HepG2 (cell line): ENCODE measurements around the gene PBX4. TPM values are rescaled to one million over a fixed set of nuclear protein-coding genes. Genes with fewer than 3 reads are reported as not detected.
A peak's percentile ranks its signal among the peaks of the same experiment; 100 is the strongest.

Source experiments
- AKNA ChIP-seq: sonication (generic); formaldehyde crosslinking; IDR thresholded peaks from 2 replicates; pipeline ENCODE4 v1.4.0; 2020; ENCODE audit warnings: missing genetic modification reagents, borderline replicate concordance
- GABPA ChIP-seq, 2 experiments: IDR thresholded peaks; 2 replicates each; pipeline ENCODE4 v1.6.1; 2011 to 2016; ENCODE audit warnings: low read depth in 2 of 2, low read length in 1 of 2, missing biosample characterization in 1 of 2, missing genetic modification characterization in 1 of 2
- KLF16 ChIP-seq, 2 experiments: sonication (generic) in 1 of 2; formaldehyde crosslinking in 1 of 2; IDR thresholded peaks; 2 replicates each; pipeline versions ENCODE4 v1.6.1 to v1.8.0; 2016 to 2023; ENCODE audit warnings: missing genetic modification reagents in 2 of 2, missing compliant biosample characterization in 1 of 2
- MNT ChIP-seq: fragments of 450-650 bp; IDR thresholded peaks from 2 replicates; pipeline ENCODE4 v1.6.1; 2016
- PCBP2 ChIP-seq: fragments of 200-400 bp; formaldehyde crosslinking; optimal IDR thresholded peaks from 2 replicates; pipeline ENCODE3; 2018; ENCODE audit warnings: low read length, low read depth; ENCODE audit not compliant: poor library complexity, severe bottlenecking
- PREB ChIP-seq: sonication (generic); formaldehyde crosslinking; IDR thresholded peaks from 2 replicates; pipeline ENCODE4 v1.4.0; 2020; ENCODE audit warnings: missing genetic modification reagents
- SRSF9 ChIP-seq: fragments of 200-400 bp; formaldehyde crosslinking; IDR thresholded peaks from 2 replicates; pipeline ENCODE4 v1.6.1; 2018; ENCODE audit warnings: borderline replicate concordance, mild to moderate bottlenecking, low read depth, low read length; ENCODE audit not compliant: insufficient read depth, poor library complexity, severe bottlenecking
- ZNF205 ChIP-seq: IDR thresholded peaks from 2 replicates; pipeline ENCODE4 v1.6.1; 2018; ENCODE audit warnings: missing biosample characterization, missing genetic modification reagents
- ZNF30 ChIP-seq: sonication (generic); formaldehyde crosslinking; IDR thresholded peaks from 2 replicates; pipeline ENCODE4 v1.5.0; 2020; ENCODE audit warnings: mild to moderate bottlenecking, missing genetic modification reagents
- ZNF318 ChIP-seq: sonication (generic); formaldehyde crosslinking; IDR thresholded peaks from 2 replicates; pipeline ENCODE4 v1.4.0; 2020; ENCODE audit warnings: mild to moderate bottlenecking, missing genetic modification reagents
- ZNF619 ChIP-seq: sonication (generic); formaldehyde crosslinking; IDR thresholded peaks from 2 replicates; pipeline ENCODE4 v1.4.0; 2020; ENCODE audit warnings: mild to moderate bottlenecking, missing genetic modification reagents
- polyA plus RNA-seq, 8 experiments: library from polyadenylated mRNA; depleted of rRNA in 3 of 8; stranded (reverse) in 7 of 8; unstranded in 1 of 8; fragments of >200 nt; fragmentation: Illumina TruSeq in 4 of 8; extraction: Trizol in 4 of 8; gene quantifications; 2 replicates each; pipeline versions ENCODE4 v1.2.1 to v1.2.3, GENCODE V29; 2011 to 2016; ENCODE audit warnings: low read depth in 4 of 8, missing spikeins in 1 of 8, mixed read lengths in 1 of 8; ENCODE audit not compliant: insufficient read depth in 1 of 8
- total RNA-seq, 5 experiments: library from RNA; depleted of rRNA; stranded (reverse); fragments of >200 nt; fragmentation: Illumina TruSeq; extraction: Trizol; gene quantifications; 2 replicates each; pipeline ENCODE4 v1.2.3, GENCODE V29; 2016; ENCODE audit warnings: low read depth in 1 of 5

The PBX4 gene
- total and polyA plus RNA-seq, 2 of the 13 experiments (the other 11 are each of a cell fraction or from before 2014, with no cell fraction given) = not detected

GRCh38 chr19:19643158-19644053 is 24.9 kb upstream of the PBX4 start, which contains the start of gene GMIP (continued):
- TF ChIP-seq PREB (CRISPR knock-in tag) (no peak), MNT (no peak), ZNF318 (CRISPR knock-in tag) (0 out of 2 replicates have a peak, but pooled peaks have one; percentile 23), SRSF9 (no peak), GABPA (IDR thresholded peaks at IDR 0.05; ENCODE audit: low read depth, low read length) (no peak), GABPA (CRISPR knock-in tag; IDR thresholded peaks at IDR 0.05; ENCODE audit: low read depth) (0 out of 2 replicates have a peak, but pooled peaks have one; percentile 8), ZNF30 (CRISPR knock-in tag) (no peak), ZNF205 (CRISPR knock-in tag) (no peak), AKNA (CRISPR knock-in tag) (no peak), PCBP2 (no peak), KLF16 (CRISPR knock-in tag; IDR thresholded peaks at IDR 0.05) (no peak), ZNF619 (CRISPR knock-in tag) (no peak)
